Stimulated activated CD8-positive, alpha-beta memory T cell treated with anti-CD3 and anti-CD28 coated beads, Interleukin-12 subunit alpha, Interleukin-12 subunit beta, amount 100 ng/mL, for 24 hours (primary cell): ENCODE results near the gene ACAP2.

Experiments
- DNase-seq: peaks from one replicate; pipeline ENCODE4 v3.0.0-alpha.2; 2020; ENCODE audit errors: extremely low read depth

The ACAP2 gene

DNA sequence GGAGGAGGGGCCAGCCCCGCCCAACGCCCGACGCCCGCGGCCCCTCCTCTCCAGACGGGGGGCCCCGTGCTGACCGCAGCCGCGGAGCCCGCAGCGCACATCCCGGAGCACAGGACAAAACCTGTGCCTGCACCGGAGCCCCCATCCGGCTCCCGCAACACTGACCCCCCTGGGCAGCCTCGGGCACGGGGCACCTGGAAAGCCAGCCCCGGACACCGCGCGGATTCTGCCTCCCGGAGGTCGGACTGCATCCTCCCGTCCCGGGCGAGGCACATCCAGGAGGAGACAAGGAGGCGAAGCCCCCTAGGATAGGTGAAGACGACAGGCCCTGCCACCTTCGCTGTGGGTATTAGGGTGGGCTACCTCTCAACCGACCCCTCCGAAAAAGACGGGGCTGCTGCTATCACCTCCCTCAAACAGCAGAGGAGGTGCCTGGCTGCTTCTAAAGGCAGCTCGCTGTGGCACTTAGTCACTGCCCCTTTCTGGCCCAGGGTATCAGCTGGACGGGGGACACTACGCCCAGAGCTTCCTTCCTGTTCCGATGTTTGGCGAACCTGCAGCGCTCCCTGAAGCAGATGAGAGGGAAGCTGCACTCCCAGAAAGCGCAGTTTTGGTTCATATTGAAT, 182.4 kb downstream of the ACAP2 start:
- no peak for DNase-seq

DNA sequence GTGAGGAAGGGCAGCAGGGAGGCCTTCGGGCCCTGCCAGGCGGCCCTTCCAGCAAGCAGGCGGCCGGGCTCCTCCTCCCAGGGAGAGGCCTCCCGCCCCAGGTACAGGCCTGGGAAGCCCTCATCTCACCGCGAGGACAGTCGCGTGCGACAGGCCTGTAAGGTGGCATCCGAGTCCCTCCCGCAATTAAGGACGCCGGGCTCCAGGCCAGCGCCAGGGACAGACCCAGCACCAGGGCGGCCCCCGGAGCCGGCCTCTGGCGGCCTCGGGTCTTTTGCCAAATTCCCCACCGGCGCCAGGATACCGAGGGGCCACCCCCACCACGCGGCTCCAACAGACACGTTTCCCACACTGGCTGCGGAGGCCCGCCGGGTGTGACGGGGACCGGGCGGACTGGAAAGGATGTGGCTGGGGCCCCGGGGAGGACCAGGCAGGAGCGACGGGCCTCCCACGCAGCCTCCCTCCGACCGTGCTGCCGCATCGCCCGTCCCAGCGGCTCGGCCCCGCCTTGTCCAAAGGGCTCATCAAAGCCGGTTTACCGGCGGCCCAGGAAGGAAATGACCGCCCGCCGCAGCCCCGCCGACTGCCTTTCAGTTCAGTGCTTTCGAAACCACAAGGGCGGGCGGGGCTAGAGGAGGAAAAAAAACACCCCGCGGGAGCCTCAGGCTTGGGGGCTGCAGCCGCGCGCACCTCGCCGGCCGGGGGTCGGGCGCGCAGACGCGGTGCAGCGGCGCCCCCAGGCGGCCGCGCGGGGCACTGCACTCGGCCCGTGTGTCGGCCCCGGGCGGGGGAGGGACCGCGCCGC, 183.1 kb downstream of the ACAP2 start:
- peak; percentile 79 for DNase-seq

DNA sequence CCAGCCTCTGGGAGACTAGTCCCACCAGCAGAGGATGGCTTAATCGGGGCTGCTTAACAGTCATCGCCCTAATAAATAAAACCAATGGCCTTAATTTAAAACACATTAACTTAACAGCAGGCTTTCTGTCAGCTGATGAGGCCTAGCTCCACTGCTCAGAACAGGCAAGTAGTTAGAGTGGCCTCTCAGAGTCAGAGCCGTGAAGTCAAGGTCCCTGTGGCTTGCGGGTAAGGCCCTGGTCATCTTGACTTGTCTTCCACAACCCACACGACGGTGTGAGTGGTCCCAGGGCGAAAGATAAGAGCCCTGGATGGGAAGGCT, 183.7 kb downstream of the ACAP2 start:
- DNase-seq: no peak

DNA sequence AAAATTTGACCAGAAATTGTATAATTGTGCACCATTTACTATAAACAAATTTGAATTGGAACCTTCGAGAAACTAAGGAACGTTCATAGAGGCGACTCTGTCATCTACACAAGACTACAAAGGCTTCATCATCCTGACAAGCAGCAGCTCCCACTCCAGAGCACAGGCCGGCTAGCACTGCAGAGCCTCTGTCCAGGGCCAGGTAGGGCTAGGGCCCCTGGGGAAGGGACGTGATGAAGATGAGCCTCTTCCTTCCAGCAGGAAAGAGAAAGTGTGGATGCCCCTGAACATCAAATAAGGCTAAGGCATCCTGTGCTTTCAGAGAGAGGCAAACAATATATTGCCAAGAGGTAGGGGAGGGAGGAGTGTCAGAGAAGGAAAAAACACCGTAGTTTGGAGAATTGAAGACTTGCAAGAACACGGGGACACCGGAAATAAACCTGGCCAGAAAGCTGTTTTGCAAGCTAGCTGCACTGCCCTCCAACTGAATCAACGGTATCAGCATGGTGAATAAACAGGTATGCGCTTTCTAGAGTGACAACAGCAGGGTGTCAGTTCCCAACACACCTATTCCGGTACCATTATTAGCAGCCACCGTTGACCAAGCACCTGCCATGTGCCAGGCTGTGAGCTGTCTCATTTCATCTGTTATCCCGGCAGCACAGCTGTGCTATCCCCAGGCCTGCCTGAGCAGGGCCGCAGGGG, 184.2 kb downstream of the ACAP2 start:
- no peak for DNase-seq

DNA sequence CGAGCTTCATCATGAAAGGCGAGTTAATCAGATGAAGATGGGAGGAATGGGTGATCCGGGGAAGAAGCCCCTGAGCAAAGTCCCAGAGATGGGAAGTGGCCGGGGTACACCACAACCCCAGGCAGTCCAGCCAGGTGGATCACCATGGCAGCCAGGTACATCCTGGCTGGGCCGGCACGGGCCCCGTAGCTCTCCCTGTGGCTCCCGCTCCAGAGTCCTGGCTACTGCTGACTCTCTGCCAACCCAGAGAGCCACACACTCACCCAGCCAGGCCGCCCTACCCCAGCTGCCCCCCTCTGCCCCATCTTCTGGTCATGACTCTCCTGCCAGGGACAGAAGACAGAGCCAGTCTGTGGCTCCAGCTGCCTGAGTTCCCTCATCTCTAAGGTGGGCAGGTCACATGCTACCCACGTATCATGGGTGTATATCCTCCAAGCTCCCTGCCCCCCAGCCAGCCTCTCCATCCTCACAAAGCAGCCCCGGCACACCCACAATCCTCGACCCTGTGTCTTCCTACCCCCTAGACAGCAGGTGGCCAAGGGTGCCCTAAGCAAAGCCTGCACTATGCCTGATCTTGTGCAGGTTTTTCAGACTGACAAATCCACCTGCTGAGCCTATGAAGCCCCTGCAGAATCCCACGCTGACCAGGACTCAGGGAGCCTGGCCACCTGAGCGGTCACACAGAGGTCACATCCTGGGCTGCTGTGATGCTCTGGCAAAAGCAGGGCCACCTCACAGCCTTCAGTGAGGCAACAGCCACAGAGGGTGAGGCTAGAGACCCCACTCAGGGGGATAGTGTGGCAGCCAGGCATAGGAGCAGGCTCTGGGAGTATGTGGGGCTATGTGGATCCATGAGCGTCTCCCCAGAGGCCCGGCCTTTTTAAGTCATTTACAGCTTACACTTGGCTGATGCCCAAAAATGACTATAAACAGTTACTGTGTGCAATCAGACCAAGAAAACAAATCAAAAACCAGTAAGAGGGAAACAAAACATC, 185.1 kb downstream of the ACAP2 start:
- no peak for DNase-seq

DNA sequence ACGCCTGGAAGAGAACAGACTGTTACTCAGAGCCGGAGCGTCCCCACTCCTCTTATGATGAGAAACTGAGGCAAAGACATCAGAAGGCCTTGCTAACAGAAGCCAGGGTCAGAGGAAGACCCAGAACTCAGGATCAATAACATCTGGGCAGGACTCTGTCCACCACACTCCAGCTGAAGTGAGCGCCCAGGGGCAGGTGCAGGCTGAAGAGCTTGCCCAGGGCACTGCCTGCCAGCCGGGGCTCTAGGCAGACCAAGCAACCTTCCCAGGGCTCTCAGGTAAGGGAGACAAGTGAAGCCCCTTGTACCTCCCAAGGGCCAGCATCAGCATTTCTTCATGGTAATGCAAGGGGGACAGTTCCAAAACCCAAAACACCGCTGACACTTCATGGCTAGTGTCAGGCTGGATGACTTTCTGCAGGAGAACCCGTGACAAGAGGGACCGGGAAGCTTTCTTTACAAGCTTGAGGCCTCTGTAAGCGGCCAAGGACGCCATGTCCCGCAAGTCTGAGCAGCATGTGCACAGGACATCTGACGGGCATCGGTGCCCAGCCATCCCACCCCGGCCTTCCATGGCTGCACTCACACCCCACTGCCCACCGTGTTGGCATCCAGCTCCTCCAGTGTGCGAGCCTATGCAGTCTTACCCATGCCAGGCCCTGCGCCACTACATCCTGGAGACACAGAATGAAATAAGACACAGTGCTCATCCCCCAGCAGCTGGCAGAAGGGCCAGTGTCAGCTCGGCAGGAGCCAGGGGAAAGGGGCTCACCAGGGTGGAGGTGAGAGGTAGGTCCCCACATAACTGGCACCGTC, 186.0 kb downstream of the ACAP2 start:
- DNase-seq: no peak

DNA sequence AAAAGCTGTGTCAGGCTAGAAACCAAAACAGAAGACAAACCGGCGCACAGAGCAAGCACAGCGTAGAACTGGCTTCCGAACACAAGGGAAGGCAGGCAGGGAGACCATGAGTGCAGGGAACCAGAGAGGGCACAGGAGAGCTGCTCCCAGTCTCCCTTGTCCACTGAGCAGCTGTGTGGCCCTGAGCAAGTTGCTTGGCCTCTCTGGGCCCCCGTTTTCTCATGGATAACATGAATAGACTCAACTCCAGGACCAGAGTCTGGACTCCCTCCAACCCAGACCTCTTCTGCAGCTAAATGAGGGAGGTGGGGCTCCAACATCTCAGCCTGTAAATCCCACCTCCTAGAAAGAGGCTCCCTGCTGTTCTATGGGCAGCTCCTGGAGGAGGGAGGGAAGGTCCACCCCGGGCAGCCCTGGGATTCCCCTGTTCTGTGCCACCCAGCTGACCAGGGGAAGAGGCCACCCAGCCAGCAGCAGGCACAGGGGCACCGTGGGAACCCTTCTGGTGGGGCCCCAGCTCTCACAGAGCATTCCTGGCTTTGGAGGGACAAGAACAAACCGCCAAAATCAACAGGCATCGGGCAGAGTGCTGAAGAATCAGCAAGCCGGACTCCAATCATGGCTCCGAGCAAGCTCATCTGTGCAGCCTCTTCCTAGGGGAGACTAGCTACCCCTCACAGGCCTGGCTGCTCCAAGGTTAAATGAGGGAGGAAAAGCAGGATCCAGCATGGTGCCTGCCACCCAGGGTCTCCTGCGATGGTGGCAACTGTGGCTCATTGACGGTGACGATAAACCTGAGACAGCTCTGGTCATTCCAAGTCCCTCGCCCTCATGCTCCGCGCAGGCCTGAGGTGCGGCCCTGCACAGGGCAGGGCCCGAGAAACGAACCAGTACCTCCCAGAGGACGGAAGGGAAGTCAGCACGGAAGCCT, 187.0 kb downstream of the ACAP2 start:
- no peak for DNase-seq

DNA sequence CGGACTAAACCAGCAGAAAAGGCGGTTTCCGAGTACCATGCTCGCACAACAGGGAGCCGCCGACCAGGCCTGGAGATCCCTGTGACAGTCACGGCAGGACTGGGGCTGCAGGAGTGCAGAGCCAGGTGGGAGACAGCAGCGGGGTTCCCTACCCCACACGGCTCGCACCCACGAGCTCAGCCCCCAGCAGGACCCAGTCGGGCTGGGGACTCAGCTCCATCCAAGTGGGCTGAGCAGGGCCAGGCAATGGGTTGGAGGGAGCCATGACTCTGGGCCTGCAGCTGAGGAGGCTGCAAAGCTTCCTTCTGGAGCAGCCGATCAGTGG, 187.7 kb downstream of the ACAP2 start:
- DNase-seq: no peak

DNA sequence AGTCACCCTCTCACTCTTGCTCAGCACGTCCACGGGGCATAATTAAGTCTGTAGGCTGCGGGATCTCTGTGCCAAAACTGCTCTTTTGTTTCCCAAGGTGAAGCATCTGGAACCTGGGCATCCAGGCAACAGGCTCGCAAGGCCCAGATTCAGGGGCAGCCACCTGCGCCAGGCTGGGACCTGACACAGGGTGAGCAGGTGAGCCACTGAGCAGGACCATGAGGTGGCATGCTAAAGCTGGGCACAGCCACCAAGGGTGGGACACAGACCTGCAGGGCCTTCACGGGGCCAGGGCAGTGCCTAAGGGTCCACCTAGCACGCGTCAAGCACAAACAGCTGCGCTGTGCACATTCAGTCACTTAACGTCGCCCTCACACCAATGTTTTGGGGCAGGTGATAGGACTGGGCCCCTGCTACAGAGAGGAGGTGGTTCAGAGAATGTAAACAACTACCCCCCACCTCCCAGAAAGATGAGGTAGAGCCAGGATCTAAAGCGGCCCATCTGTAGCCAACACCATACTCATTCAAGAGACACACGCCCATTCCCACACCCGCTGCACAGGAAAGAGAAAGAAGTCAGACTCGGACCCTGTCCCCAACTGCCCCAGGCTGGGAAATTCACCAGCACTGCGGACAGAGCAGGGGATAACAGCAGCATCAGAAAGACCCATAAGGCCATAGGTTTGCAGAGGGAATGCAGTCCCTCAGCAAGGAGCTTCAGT, 188.2 kb downstream of the ACAP2 start:
- no peak for DNase-seq

DNA sequence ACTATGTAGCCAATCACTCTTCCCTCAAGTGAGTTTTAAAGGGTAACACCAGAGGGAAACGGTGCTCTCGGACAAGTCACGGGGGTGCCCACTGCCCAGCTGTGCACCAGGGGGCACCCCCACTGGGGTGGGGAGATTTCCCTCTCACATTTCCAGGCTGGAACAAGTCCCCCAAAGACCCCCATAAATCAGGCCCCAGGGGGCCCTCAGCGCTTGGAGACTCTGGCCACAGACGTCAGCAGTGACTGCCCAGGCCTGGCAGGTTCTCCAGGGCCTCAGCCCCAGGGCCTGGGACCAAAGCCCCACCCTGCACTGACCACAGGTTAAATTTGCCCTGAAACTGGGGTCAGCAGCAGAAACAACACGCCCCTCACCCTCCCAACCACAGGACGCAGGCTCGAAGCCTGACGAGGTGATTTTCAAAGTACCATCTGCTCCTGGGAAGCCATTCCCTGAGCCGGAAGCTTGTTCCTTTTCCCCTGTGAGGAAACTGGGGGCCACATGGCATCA, 188.8 kb downstream of the ACAP2 start:
- DNase-seq: no peak

DNA sequence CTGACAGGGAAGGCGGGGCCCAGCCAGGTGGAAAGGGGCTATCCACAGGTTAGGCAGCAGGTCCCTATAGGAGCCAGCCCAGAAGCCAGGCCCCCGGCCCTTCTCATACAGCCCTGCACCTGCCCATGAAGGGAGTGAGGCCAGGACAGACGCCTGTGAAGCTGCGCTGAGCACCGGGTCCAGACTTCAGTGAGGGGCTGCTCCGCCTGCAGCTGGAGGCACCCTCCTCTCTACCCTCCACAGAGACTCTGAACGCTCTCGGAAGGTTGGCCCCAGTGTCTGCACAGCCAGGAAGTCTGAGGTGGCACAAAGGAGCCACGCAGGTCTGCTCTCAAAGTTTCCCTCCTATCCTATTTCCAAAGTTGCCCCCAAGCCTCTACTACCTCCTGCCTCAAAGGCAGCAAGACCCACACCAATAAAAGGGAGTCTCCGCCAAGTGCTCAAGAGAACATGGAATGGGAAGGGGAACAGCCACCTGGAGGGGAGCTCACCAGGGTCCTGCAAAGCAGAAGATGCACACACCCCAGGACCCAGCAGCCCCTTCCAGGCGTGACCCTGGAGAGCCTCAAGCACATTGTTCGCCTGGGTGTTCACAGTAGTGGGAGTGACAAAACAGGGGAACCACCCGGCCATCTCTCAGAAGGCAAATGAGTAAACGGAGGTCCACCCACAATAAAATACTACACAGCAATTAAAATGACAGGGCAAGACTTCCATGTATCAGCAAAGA, 191.3 kb downstream of the ACAP2 start:
- DNase-seq: no peak

DNA sequence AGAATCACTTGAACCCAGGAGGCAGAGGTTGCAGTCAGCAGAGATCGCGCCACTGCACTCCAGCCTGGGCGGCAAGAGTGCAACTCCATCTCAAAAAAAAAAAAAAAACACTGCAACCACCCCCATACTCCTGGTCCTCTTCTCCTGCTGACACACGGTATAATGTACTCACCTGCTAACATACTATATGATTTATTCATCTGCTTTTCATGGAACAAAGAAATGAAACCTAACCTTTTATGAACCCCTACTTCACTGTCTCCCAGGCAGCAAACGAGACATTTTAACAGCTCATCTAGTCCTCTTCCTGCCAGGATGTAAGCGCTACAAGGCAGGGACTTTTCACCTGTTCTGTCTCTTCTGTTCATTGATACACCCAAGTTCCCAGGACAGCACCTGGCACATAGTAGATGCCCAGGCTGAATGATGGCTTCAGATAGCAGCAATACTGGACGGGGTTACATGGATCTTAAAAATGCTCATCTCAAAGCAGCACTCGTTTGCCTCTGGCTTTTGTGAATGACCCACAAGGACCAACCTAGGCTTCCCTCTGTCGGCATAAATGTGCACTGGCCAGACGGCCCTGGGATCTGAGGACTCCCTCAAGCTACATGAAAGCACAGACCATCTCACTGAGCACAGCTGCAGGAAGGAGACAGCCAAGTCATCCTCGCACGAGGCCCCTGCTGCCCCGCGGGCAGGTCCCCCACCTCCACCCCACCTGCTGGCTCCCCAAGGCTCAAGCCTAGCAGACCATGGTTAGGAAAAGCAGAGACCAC, 192.2 kb downstream of the ACAP2 start:
- DNase-seq: no peak

DNA sequence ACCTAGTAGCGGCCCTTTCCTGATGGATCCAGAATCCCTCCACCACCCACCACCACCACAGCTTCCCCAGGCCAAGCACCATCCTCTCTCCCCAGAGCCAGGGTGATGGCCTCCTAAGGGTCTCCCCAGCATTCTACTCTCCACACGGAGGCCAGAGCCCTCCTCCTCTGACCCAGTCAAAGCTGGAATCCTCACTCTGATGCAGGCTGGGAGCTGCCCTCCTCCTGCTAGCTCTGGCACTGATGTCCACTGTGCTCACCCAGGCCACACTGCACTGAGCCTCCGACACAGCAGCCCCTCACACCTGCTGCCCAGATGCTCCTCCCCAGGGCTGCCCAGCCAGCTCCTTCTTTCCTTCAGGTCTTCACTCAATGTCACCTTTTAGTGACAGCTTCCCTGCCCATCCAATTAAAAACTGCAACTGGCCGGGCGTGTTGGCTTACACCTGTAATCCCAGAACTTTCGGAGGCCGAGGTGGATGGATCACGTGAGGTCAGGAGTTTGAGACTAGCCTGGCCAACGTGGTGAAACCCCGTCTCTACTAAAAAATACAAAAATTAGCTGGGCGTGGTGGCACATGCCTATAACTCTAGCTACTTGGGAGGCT, 192.9 kb downstream of the ACAP2 start:
- no peak for DNase-seq

DNA sequence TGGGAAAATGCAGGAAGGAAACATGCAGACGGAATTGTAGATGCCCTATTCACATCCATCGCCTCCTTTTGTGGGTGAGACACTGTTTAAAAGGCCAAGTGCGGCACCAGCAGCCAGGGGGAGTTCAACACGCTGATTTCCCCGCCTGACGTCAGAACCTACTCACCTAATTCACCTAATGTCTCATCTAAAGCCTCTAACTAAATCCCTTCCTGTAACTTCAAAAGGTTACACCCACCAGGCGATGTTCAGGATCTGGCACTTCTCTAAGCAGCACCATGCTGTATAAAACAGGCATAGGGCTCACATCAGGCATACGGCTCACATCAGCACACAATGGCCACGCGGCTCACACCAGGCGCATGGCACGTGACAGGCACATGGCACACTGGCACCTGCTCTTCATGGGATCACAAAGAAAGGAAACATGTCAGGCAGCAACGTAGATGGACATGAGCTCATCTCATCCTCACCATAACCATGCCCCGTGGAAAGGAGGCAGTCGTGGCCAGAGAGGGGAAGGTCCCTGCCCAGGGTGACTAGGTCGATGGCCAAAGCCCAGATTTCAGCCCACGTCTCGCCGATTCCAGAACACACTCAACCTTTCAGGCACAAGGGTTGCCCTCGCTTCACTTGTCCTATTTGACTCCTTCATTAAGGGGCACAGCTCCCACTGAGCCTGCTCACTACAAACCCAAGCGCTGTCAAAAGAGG, 193.6 kb downstream of the ACAP2 start:
- no peak for DNase-seq

DNA sequence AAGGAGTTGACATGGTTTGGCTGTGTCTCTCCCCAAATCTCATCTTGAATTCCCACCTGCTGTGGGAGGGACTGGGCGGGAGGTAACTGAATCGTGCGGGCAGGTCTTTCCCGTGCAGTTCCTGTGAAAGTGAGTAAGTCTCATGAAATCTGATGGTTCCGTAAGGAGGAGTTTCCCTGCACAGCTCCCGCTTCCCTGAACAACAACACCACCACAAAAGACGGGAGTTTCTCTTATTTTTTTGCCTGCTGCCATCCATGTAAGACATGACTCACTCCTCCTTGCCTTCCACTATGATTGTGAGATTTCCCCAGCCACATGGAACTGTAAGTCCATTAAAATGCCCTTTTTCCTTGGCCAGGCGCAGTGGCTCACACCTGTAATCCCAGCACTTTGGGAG, 194.5 kb downstream of the ACAP2 start:
- DNase-seq: no peak

DNA sequence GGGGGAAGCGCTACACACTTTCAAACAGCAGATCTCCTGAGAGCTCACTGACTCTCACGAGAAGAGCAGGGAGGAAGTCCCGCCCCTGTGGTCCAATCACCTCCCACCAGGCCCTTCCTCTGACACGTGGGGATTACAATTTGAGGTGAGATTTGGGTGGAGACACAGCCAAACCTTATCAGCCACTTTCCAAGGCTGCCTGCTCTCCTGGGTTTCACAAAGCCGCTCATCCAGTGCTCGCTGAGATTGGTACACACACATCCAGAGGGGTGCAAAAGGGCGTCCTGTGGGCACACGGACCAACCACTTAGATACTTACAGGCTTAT, 195.0 kb downstream of the ACAP2 start:
- no peak for DNase-seq
